Activated CD4-positive, CD25-positive, alpha-beta regulatory T cell treated with anti-CD3 and anti-CD28 coated beads, Interleukin-2, amount 50 U/mL, for 72 hours (primary cell): ENCODE results near the gene ARHGEF17.

Experiments
- DNase-seq: peaks from one replicate; pipeline ENCODE4 v3.0.0; 2021

ARHGEF17 gene

GRCh38 chr11:73313652-73314051 lies 5.6 kb downstream of the ARHGEF17 start:
- DNase-seq = no peak

GRCh38 chr11:73314117-73314961 lies 6.3 kb downstream of the ARHGEF17 start:
- no peak for DNase-seq

- no peak for DNase-seq
Measured at GRCh38 chr11:73315293-73316020, 7.4 kb downstream of the ARHGEF17 start.

GRCh38 chr11:73316422-73316821 lies 8.3 kb downstream of the ARHGEF17 start:
- DNase-seq = no peak

- DNase-seq = no peak
Measured at GRCh38 chr11:73317373-73317772, 9.3 kb downstream of the ARHGEF17 start.

GRCh38 chr11:73317803-73318202 lies 9.7 kb downstream of the ARHGEF17 start:
- no peak for DNase-seq

GRCh38 chr11:73318501-73319011 lies 10.5 kb downstream of the ARHGEF17 start:
- DNase-seq = no peak

GRCh38 chr11:73320763-73321603 lies 12.9 kb downstream of the ARHGEF17 start:
- no peak for DNase-seq

- DNase-seq = no peak
Measured at GRCh38 chr11:73321604-73322381, 13.7 kb downstream of the ARHGEF17 start.

GRCh38 chr11:73322382-73323306 lies 14.6 kb downstream of the ARHGEF17 start:
- no peak for DNase-seq

GRCh38 chr11:73323464-73323863 lies 15.4 kb downstream of the ARHGEF17 start:
- no peak for DNase-seq

GRCh38 chr11:73324116-73324515 lies 16.0 kb downstream of the ARHGEF17 start:
- no peak for DNase-seq

GRCh38 chr11:73324665-73325035 lies 16.6 kb downstream of the ARHGEF17 start:
- no peak for DNase-seq

GRCh38 chr11:73325036-73325981 lies 17.2 kb downstream of the ARHGEF17 start:
- no peak for DNase-seq

- no peak for DNase-seq
Measured at GRCh38 chr11:73326929-73327811, 19.1 kb downstream of the ARHGEF17 start.

GRCh38 chr11:73327812-73328364 lies 19.8 kb downstream of the ARHGEF17 start:
- no peak for DNase-seq

- DNase-seq = no peak
Measured at GRCh38 chr11:73330569-73331093, 22.6 kb downstream of the ARHGEF17 start.
